Activated naive CD4-positive, alpha-beta T cell treated with anti-CD3 and anti-CD28 coated beads, Interleukin-2, amount 10 ng/mL, durations not matched to agents 7 days and 5 days (primary cell): ENCODE results near the gene ERBB3.
"Not testable (repeated sequence)": the region's sequence is repeated elsewhere in the genome, so short reads cannot be mapped to it uniquely, and the experiment has no call there.

Experiments used
- CTCF ChIA-PET: fragments of 350-600 bp; sonication (Branson Sonifier 250); formaldehyde crosslinking; loops from one replicate; lab custom pipeline; 2021; ENCODE audit warnings: antibody characterized with exemption; lab: Charles Lee
- DNase-seq: peaks from one replicate; pipeline ENCODE4 v3.0.0-alpha.2; 2020
- H3K27ac Mint-ChIP-seq: one replicate; pipeline ENCODE4 v1.8.0; 2021; ENCODE audit warnings: mild to moderate bottlenecking, moderate library complexity, mixed read lengths
- H3K27me3 Mint-ChIP-seq: one replicate; pipeline ENCODE4 v1.8.0; 2021; ENCODE audit warnings: mild to moderate bottlenecking, mixed read lengths
- H3K36me3 Mint-ChIP-seq: one replicate; pipeline ENCODE4 v1.8.0; 2021; ENCODE audit warnings: mixed read lengths
- H3K4me1 Mint-ChIP-seq: one replicate; pipeline ENCODE4 v1.8.0; 2021; ENCODE audit warnings: mixed read lengths
- H3K4me3 Mint-ChIP-seq: one replicate; pipeline ENCODE4 v1.8.0; 2021; ENCODE audit warnings: mild to moderate bottlenecking, moderate library complexity, mixed read lengths
- H3K9me3 Mint-ChIP-seq: one replicate; pipeline ENCODE4 v1.8.0; 2021; ENCODE audit warnings: mixed read lengths

ERBB3 gene

GRCh38 chr12:56079723-56080555 is at the start of gene ERBB3:
ERBB3 (plus strand) TSS chr12:56080165; CDS start chr12:56080301, 136 bp downstream.
- peaks cover 77% of the 10 kb centered on the region for H3K27me3 Mint-ChIP-seq
- peak within 1 kb of the TSS; percentile 76 for H3K4me3 Mint-ChIP-seq
- CTCF ChIA-PET, result interaction anchor here (0.7 to 6.6 kb wide), 6 partner anchors 8 to 69 kb away, joined by 3 to 64 read pairs (median 3); partner anchors contain the start of gene PA2G4
- no peak within 1 kb of the TSS for H3K27ac Mint-ChIP-seq
- no peaks in the 10 kb centered on the region for H3K9me3 Mint-ChIP-seq
- peaks cover 24% of the 10 kb centered on the region for H3K4me1 Mint-ChIP-seq
- H3K36me3 Mint-ChIP-seq, result no peaks in the 10 kb centered on the region
- peak; percentile 80 for DNase-seq

GRCh38 chr12:56031987-56032386 is 48.0 kb upstream of the ERBB3 start:
- Mint-ChIP-seq H3K9me3 (no peaks in the 10 kb centered on the region), H3K36me3 (peaks cover 71% of the 10 kb centered on the region), H3K4me1 (peaks cover 40% of the 10 kb centered on the region), H3K4me3 (no peak overlapping the region), H3K27ac (peak overlapping the region; percentile 47), H3K27me3 (no peaks in the 10 kb centered on the region)
- no peak for DNase-seq
- CTCF ChIA-PET, result interaction anchor here (0.6 to 10.4 kb wide), 3 partner anchors 36 to 181 kb away, joined by 3 to 128 read pairs (median 8); partner anchors contain the start of gene SUOX

GRCh38 chr12:56034586-56035332 is 45.2 kb upstream of the ERBB3 start:
- Mint-ChIP-seq H3K27ac (no peak overlapping the region), H3K4me3 (no peak overlapping the region), H3K9me3 (no peaks in the 10 kb centered on the region), H3K36me3 (peaks cover 60% of the 10 kb centered on the region), H3K27me3 (no peaks in the 10 kb centered on the region), H3K4me1 (peaks cover 27% of the 10 kb centered on the region)
- DNase-seq, result no peak
- CTCF ChIA-PET, result no interaction called here

- Mint-ChIP-seq H3K36me3 (peaks cover 46% of the 10 kb centered on the region), H3K9me3 (no peaks in the 10 kb centered on the region), H3K27me3 (peaks cover 3% of the 10 kb centered on the region), H3K27ac (peak overlapping the region; percentile 69), H3K4me1 (peaks cover 30% of the 10 kb centered on the region), H3K4me3 (no peak overlapping the region)
- DNase-seq, result no peak
- CTCF ChIA-PET, result interaction anchor here (1.5 kb wide), 1 partner anchor 298 kb away, joined by 6 read pairs; no protein-coding TSS in a partner anchor
These were observed 42.8 kb upstream of the ERBB3 start for GRCh38 chr12:56037161-56037560.

- peaks cover 47% of the 10 kb centered on the region for H3K36me3 Mint-ChIP-seq
These were observed 41.8 kb upstream of the ERBB3 start for GRCh38 chr12:56038022-56038655.

DNA sequence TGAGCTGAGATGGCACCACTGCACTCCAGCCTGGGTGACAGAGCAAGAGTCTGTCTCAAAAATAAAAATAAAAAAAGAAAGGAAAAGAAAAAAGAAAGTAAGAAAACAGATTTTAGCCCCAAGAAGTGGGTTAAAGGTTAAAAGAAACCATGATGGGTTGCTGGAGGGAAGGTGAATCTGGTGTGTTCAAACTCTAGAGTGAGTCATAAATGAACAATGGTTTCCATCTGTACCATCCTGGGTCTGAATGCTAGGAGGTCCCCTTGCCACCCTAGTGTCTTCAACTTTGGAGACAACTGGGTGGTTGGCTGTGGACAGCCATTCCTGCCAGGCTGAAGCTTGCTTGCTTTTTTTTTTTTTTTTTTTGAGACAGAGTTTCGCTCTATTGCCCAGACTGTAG is 39.8 kb upstream of the ERBB3 start:
- Mint-ChIP-seq H3K36me3 (peaks cover 53% of the 10 kb centered on the region), H3K4me1 (peaks cover 45% of the 10 kb centered on the region), H3K4me3 (peak overlapping the region; percentile 92)

More at GRCh38 chr12:56038022-56038655, 41.8 kb upstream of the ERBB3 start:
- Mint-ChIP-seq H3K4me1 (peaks cover 35% of the 10 kb centered on the region), H3K27me3 (peaks cover 3% of the 10 kb centered on the region), H3K27ac (peak overlapping the region; percentile 9), H3K9me3 (no peaks in the 10 kb centered on the region), H3K4me3 (no peak overlapping the region)
- no peak for DNase-seq
- CTCF ChIA-PET, result interaction anchor here (1.5 to 2.1 kb wide), 2 partner anchors 43 to 299 kb away, joined by 6 to 8 read pairs; no protein-coding TSS in a partner anchor

DNA sequence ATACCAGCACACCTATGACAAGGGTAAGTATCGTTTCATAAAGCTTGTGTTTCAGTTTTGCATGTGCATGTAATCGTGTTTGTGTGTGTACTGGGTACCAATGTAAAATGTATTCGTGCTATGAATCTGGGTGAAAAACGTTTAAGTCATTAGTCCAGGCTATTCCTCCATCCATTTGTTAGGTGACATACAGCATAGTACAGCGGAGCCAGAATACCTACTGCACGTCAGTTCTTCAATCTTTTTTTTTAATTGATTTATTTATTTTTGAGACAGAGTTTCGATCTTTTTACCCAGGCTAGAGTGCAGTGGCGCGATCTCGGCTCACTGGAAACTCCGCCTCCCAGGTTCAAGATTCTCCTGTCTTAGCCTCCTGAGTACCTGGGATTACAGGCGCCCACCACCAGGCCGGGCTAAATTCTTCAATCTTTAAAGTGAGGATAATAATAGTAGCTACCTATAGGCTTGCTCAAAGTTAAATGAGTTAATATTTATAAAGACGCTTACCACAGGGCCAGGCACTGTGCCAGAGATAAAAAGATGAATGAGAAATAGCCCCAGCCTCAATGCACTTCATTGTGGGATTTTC is 38.9 kb upstream of the ERBB3 start:
- Mint-ChIP-seq H3K36me3 (peaks cover 47% of the 10 kb centered on the region), H3K27me3 (peaks cover 3% of the 10 kb centered on the region), H3K27ac (peak overlapping the region; percentile 91), H3K4me3 (peak overlapping the region; percentile 92), H3K4me1 (peaks cover 49% of the 10 kb centered on the region), H3K9me3 (no peaks in the 10 kb centered on the region)
- CTCF ChIA-PET, result interaction anchor here (1.0 to 2.1 kb wide), 10 partner anchors 12 to 302 kb away, joined by 3 to 43 read pairs (median 4); partner anchors contain the start of genes PA2G4, SMARCC2 and SUOX
- peak; percentile 29 for DNase-seq

More for the DNA sequence above, 39.8 kb upstream of the ERBB3 start:
- DNase-seq, result no peak
- Mint-ChIP-seq H3K27me3 (peaks cover 3% of the 10 kb centered on the region), H3K27ac (peak overlapping the region; percentile 69), H3K9me3 (no peaks in the 10 kb centered on the region)
- CTCF ChIA-PET, result interaction anchor here (0.6 to 2.1 kb wide), 11 partner anchors 11 to 301 kb away, joined by 3 to 43 read pairs (median 4); partner anchors contain the start of genes SMARCC2 and SUOX

GRCh38 chr12:56041552-56042429 is 38.2 kb upstream of the ERBB3 start, which contains the start of gene RPS26:
RPS26 (plus strand) TSS chr12:56041918; CDS start chr12:56042167, 249 bp downstream.
- H3K4me3 Mint-ChIP-seq, result peak within 1 kb of the TSS; percentile 92
- peak within 1 kb of the TSS; percentile 91 for H3K27ac Mint-ChIP-seq
- peaks cover 54% of the 10 kb centered on the region for H3K4me1 Mint-ChIP-seq
- peaks cover 44% of the 10 kb centered on the region for H3K36me3 Mint-ChIP-seq
- no peaks in the 10 kb centered on the region for H3K9me3 Mint-ChIP-seq
- CTCF ChIA-PET, result interaction anchor here (1.1 to 2.1 kb wide), 8 partner anchors 12 to 303 kb away, joined by 3 to 43 read pairs (median 4); partner anchors contain the start of genes PA2G4 and SUOX
- DNase-seq, result peak; percentile 95
- peaks cover 3% of the 10 kb centered on the region for H3K27me3 Mint-ChIP-seq

DNA sequence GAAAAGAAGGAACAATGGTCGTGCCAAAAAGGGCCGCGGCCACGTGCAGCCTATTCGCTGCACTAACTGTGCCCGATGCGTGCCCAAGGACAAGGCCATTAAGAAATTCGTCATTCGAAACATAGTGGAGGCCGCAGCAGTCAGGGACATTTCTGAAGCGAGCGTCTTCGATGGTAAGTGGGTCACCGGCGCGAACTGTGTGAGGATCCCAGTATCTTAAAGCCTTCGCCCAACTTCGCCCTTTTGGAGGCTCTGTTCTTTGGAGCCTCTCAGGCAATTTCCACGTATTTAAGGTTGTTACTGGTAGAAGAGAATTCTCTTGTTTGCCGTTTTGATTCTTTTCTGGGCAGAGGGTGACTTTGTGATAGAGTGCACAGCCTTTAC is 37.5 kb upstream of the ERBB3 start:
- Mint-ChIP-seq H3K4me1 (peaks cover 56% of the 10 kb centered on the region), H3K4me3 (peak overlapping the region; percentile 92), H3K36me3 (peaks cover 44% of the 10 kb centered on the region), H3K27ac (peak overlapping the region; percentile 91)
- H3K9me3 Mint-ChIP-seq, H3K27me3 Mint-ChIP-seq, CTCF ChIA-PET: not testable (repeated sequence)
- DNase-seq, result peak; percentile 30

DNA sequence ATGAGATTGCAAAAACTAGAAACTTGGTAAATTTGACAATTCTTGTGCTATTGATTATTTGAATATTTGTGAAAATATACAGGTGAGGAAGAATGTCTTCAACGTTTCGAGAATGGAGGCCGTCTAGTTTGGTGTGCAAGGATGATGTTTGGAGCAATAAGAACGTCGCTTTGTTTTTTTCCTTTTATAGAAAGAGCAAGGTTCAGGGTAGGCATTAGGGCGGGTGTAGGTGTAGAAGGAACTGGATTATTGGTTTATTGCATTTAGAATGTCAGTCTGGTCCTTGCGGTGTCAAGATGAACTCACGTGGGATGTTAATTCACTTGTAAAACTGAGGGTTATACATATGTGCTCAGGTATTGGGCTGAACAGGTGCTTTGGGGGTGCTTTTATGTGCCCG is 37.1 kb upstream of the ERBB3 start:
- peak overlapping the region; percentile 92 for H3K4me3 Mint-ChIP-seq
- H3K27me3 Mint-ChIP-seq, result peaks cover 3% of the 10 kb centered on the region
- peak overlapping the region; percentile 91 for H3K27ac Mint-ChIP-seq
- CTCF ChIA-PET, result no interaction called here
- no peak for DNase-seq
- H3K4me1 Mint-ChIP-seq, result peaks cover 53% of the 10 kb centered on the region
- peaks cover 42% of the 10 kb centered on the region for H3K36me3 Mint-ChIP-seq
- H3K9me3 Mint-ChIP-seq, result no peaks in the 10 kb centered on the region

GRCh38 chr12:56046027-56046780 is 33.8 kb upstream of the ERBB3 start:
- H3K27ac Mint-ChIP-seq, result peak overlapping the region; percentile 2
- peaks cover 32% of the 10 kb centered on the region for H3K36me3 Mint-ChIP-seq
- no peak for DNase-seq
- H3K4me3 Mint-ChIP-seq, result no peak overlapping the region
- CTCF ChIA-PET, result interaction anchor here (0.8 to 4.6 kb wide), 10 partner anchors 37 to 308 kb away, joined by 3 to 34 read pairs (median 4); partner anchors contain the start of genes ESYT1, PA2G4, RPL41 and SARNP
- H3K4me1 Mint-ChIP-seq, result peaks cover 32% of the 10 kb centered on the region
- H3K27me3 Mint-ChIP-seq, result peaks cover 3% of the 10 kb centered on the region
- H3K9me3 Mint-ChIP-seq, result no peaks in the 10 kb centered on the region
